HG03469 (cell line): ENCODE data around the gene VEPH1.

Experiments
- ATAC-seq: cut with Tn5 transposase; IDR thresholded peaks from one replicate; pipeline ENCODE4 v1.9.1; 2021; ENCODE audit warnings: mild to moderate bottlenecking, moderate library complexity, moderate number of reproducible peaks; ENCODE audit not compliant: unreplicated experiment

The VEPH1 gene

GRCh38 chr3:157526036-157526435 is 22.8 kb upstream of the VEPH1 start:
- no peak for ATAC-seq

GRCh38 chr3:157523814-157524213 is 20.6 kb upstream of the VEPH1 start:
- no peak for ATAC-seq

GRCh38 chr3:157522648-157523047 is 19.4 kb upstream of the VEPH1 start:
- ATAC-seq, result no peak

GRCh38 chr3:157520485-157521150 is 17.4 kb upstream of the VEPH1 start:
- no peak for ATAC-seq

- no peak for ATAC-seq
These were observed 15.7 kb upstream of the VEPH1 start for GRCh38 chr3:157518881-157519280.

- no peak for ATAC-seq
These were observed 13.7 kb upstream of the VEPH1 start for GRCh38 chr3:157516928-157517327.

GRCh38 chr3:157515398-157515797 is 12.2 kb upstream of the VEPH1 start:
- ATAC-seq, result no peak

GRCh38 chr3:157514371-157514895 is 11.2 kb upstream of the VEPH1 start:
- no peak for ATAC-seq

GRCh38 chr3:157513585-157513984 is 10.4 kb upstream of the VEPH1 start:
- no peak for ATAC-seq

- no peak for ATAC-seq
These were observed 9.3 kb upstream of the VEPH1 start for GRCh38 chr3:157512534-157512933.

- ATAC-seq, result no peak
These were observed 5.2 kb upstream of the VEPH1 start for GRCh38 chr3:157508461-157508860.

- ATAC-seq, result no peak
These were observed 1.4 kb downstream of the VEPH1 start for GRCh38 chr3:157501863-157502262.

GRCh38 chr3:157500232-157500631 is 3.0 kb downstream of the VEPH1 start:
- ATAC-seq, result no peak

GRCh38 chr3:157499342-157499963 is 3.8 kb downstream of the VEPH1 start:
- ATAC-seq, result no peak

- no peak for ATAC-seq
These were observed 4.8 kb downstream of the VEPH1 start for GRCh38 chr3:157498371-157498770.

- no peak for ATAC-seq
These were observed 7.4 kb downstream of the VEPH1 start for GRCh38 chr3:157495846-157496245.

- ATAC-seq, result no peak
These were observed 8.5 kb downstream of the VEPH1 start for GRCh38 chr3:157494581-157495281.

- no peak for ATAC-seq
These were observed 9.3 kb downstream of the VEPH1 start for GRCh38 chr3:157493627-157494550.

GRCh38 chr3:157491136-157491535 is 12.1 kb downstream of the VEPH1 start:
- no peak for ATAC-seq

- no peak for ATAC-seq
These were observed 15.1 kb downstream of the VEPH1 start for GRCh38 chr3:157488144-157488543.

GRCh38 chr3:157487339-157487738 is 15.9 kb downstream of the VEPH1 start:
- no peak for ATAC-seq
